SKM-1 (cell line): ENCODE measurements around the gene BHLHE40.

Experiments used
- DNase-seq: peaks from one replicate; lab custom pipeline; 2025; ENCODE audit not compliant: unreplicated experiment; lab: John Stamatoyannopoulos, UW

The BHLHE40 gene

GRCh38 chr3:4997946-4998345, 18.7 kb downstream of the BHLHE40 start:
- no peak for DNase-seq

DNA sequence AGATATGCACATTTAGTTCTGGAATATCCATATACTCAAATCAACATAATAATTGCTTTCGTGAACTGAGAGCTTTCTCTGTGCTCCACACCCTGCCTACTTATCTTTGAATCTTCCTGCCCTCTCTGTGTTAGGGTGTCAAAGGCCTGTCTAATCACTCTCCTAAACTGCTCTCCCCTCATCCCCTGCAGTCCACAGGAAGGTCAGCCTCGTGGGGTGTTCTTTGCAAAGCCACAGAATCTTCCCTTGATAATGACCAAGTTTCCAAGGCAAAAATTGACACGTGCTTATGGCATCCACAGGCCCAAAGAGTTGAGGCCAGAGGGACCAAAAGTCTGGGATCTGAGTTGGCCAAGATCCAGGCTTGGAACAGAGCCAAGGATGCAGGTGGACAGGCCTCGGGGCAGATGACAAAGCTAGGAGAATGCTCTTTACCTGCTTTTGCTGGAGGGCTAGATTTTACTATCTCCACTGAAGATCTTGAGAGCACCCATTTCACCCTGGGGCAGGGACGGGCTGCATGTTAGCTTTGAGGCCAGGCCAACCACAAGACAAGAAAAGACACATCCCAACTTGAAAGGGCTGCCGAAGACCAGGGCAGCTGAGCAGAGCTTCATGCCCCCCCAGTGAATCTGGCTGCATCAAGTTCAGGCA, 20.4 kb downstream of the BHLHE40 start:
- no peak for DNase-seq

GRCh38 chr3:5001135-5001534, 21.9 kb downstream of the BHLHE40 start:
- no peak for DNase-seq

- no peak for DNase-seq
These were observed 22.6 kb downstream of the BHLHE40 start for GRCh38 chr3:5001805-5002173.

DNA sequence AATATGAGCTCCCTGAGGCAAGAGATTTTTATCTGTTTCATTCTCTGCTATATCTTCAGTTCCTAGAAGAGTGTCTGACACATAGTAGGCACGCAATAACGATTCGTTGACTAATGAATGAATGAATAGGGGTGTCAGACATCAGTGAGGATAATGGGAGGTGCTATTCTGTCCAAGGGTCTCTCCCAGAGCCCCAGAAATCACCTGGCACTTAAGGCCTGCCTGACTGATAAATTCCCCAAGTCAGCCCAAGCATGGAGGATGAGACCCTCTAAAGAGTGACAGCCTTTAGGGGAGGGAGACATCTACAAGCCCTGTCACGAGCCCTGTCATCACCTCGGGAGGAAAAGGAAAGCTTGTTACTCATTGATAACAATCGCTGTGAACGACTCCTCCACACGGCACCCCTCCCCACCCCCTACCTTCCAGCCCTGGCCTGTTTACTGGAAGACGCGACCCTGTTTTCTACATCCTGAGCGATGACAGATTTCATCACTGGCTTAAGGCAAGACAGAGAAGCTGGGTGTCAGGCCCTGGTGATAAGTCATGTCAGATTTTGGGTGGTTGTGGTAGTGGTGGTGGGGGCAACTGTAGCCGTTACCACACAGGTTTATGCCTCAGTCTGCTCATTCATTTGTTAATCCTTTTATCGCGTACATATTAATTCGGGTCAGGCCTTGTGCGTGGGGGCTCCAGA, 23.1 kb downstream of the BHLHE40 start:
- no peak for DNase-seq

DNA sequence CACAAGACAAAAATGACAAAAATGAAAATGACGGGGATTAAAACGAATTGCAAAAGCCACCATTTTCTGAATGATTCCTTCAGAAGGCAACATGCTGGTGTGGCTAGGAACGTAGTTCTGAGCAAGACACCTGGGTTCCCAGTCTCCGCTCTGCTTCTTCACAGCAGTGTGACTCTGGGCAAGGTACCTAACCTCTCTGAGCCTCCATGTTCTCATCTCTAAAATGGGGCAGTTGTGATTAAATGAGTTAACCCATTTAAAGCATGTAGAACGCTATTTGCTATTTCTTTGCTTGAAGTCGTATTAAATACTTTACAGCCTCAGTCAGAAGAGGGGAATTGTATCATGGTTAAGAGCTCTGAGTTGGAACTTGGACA, 23.6 kb downstream of the BHLHE40 start:
- no peak for DNase-seq

DNA sequence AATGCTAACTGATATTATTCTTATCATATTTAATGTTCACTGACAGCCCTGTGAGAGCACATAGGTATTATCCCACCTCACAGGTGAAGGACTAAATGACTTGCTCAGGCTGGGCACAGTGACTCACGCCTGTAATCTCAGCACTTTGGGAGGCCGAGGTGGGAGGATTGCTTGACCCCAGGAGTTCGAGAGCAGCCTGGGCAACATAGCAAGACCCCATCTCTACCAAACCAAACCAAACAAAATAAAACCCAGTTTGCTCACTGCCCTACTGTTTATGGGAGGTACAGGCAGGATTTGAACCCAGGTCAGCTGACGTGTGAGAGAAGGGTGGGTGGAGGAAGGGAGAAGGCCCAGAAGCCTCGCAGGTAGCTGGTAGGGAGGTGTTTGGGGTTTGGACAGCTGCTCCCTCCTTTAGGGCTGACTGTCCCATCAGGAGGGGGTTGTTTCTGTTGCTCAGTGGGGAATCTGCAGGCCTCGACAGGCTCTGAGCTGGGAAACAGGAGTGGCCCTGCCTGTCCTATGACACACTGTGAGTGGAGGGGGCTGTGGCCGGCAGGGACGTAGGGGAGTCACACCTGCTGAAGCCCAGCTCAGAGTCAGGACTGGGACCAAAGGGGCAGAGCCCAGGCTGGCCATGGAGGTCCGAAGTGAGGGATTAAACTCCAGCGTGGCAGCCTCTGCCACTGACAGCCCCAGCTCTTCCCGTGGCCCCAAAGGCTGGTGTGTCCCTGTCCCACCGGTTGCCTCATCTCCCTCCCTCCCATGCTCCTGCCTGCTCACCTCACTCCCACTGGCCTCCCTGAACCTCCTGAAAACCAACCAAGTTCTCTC, 25.3 kb downstream of the BHLHE40 start:
- no peak for DNase-seq

GRCh38 chr3:5005367-5005766, 26.1 kb downstream of the BHLHE40 start:
- no peak for DNase-seq

- no peak for DNase-seq
These were observed 27.5 kb downstream of the BHLHE40 start for GRCh38 chr3:5006755-5007202.

DNA sequence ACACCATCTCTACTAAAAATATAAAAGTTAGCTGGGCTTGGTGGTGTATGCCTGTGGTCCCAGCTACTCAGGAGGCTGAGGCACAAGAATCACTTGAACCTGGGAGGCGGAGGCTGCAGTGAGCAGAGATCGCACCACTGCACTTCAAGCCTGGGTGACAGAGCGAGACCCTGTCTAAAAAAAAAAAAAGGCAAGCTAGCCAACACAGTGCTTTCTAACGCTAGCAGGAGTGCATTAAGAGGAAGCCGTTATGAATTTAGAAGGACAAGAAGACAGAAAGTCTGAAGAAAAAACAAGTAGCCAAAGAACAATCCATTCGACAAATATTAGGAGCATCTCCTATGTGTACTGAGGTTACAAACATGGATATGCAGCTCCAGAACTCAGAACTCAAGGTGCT, 28.6 kb downstream of the BHLHE40 start:
- DNase-seq: no peak

DNA sequence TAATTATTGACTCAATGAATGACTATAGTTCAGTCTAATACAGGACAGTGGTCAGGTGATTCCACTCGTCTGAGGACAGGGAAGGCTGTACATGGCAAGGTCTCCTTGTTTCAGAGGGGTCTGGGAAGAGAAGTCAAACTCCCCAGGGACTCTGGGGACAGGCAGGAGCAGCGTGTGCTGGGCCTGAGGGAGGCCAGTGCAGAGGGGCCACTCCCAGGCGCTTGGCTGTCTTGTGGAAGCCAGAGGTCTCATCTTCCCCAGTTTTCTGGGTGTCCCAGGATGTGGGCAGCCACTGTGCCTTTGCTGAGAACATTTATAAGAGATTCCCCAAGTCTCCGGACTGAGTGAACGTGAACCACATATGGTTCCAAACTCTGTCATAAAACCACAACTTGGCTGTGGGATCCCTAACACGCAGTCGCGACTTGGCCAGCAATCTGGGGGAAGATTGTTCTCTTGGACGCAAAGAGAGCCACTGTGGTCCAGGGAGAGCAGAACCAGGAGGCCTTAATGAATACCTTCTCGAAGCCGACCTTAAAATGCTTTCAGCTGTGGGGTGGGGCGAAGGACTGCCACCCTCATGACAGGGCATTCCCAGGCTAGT, 30.4 kb downstream of the BHLHE40 start:
- no peak for DNase-seq

GRCh38 chr3:5010140-5010539, 30.9 kb downstream of the BHLHE40 start:
- DNase-seq: no peak

GRCh38 chr3:5010706-5011554, 31.7 kb downstream of the BHLHE40 start:
- DNase-seq: no peak

DNA sequence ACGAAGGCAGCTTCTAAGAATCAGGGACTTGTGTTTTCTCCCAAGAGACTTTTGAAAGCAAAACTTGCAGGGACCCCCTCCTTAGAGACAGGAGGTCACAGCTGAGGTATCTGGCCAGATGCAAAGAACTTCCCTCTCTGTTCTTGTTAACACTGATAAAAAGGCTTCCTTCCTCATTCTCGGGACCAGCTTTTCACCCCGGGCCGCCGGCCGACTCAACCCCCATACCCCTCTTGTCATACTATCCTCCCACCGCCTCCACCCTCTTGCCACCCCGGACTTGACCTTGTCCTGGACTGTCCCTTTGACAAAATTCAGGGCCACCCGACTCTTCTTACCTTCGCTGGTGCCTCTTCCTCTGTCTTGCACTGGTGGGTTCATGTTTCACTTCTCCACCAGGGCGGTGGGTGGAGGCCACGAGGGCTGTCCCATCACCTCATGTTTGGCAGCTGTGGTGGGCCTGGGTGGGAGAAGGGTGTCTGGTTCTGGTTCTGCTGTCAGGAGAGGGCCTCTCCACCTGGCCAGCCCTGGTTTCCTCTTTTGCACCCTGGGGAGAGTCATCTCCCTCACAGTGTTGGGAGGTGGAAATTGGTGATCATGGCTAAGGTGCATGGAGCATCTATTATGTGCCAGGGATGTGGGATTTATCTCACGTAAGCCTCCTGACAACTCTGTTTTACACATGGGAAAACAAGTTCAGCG, 32.5 kb downstream of the BHLHE40 start:
- peak; percentile 79 for DNase-seq

- peak; percentile 38 for DNase-seq
These were observed 33.1 kb downstream of the BHLHE40 start for GRCh38 chr3:5012367-5012766.

- no peak for DNase-seq
These were observed 34.0 kb downstream of the BHLHE40 start for GRCh38 chr3:5013021-5013906.

GRCh38 chr3:5014391-5014790, 35.2 kb downstream of the BHLHE40 start:
- no peak for DNase-seq

GRCh38 chr3:5015056-5015455, 35.8 kb downstream of the BHLHE40 start:
- DNase-seq: no peak
